ENCODE data around the gene CEMIP. TPM values are rescaled to one million over a fixed set of nuclear protein-coding genes. Genes with fewer than 3 reads are reported as not detected.

CEMIP gene
- total and polyA plus RNA-seq, 10 of the 15 experiments (the other 5 are each of a cell fraction or from before 2014, with no cell fraction given) = 0.01 to 0.44 (median 0.16) TPM; not detected in 6

- no TSS peak for BruUV-seq (replicated peaks)
- no peak for FAIRE-seq
- CTCF ChIA-PET = no interaction called here
Observed at GRCh38 chr15:80953953-80954778, 175.0 kb downstream of the CEMIP start.

More at GRCh38 chr15:80953953-80954778, 175.0 kb downstream of the CEMIP start:
- Histone ChIP-seq H2AFZ (ENCODE audit: control insufficient read depth, low read depth, low read length) (no peak overlapping the region), H3K4me2 (ENCODE audit: control insufficient read depth, insufficient read depth) (no peak overlapping the region), H3K79me2 (ENCODE audit: control insufficient read depth, insufficient read depth, low read length) (no peaks in the 10 kb centered on the region), H3K36me3 (ENCODE audit: control insufficient read depth in 2 of 2, insufficient read depth in 2 of 2, low read length in 1 of 2) (no peaks in the 10 kb centered on the region; a peak in 3 of 4 replicates), H3K27me3 (replicated peaks in 1 of 2; ENCODE audit: control insufficient read depth in 2 of 2, insufficient read depth in 2 of 2, low read length in 1 of 2) (no peaks in the 10 kb centered on the region), H3K9me3 (replicated peaks; ENCODE audit: control insufficient read depth, insufficient read depth, low read length) (no peaks in the 10 kb centered on the region), H3K4me3 (no peak overlapping the region), H4K20me1 (ENCODE audit: control insufficient read depth, insufficient read depth) (no peaks in the 10 kb centered on the region), H3K9ac (ENCODE audit: control insufficient read depth, insufficient read depth, low read length) (no peak overlapping the region), H3K4me1 (ENCODE audit: control insufficient read depth, insufficient read depth, low read length) (no peaks in the 10 kb centered on the region), H3K27ac (ENCODE audit: control insufficient read depth, insufficient read depth) (no peak overlapping the region)
- TF ChIP-seq BCL11A (IDR thresholded peaks at IDR 0.05; ENCODE audit: low read depth, low read length) (no peak), MYB (IDR thresholded peaks at IDR 0.05; ENCODE audit: borderline replicate concordance, low read depth, low read length) (no peak), PAX5 (IDR thresholded peaks at IDR 0.05; ENCODE audit: borderline replicate concordance, low read depth, low read length) (no peak), DPF2 (IDR thresholded peaks at IDR 0.05) (no peak), RB1 (IDR thresholded peaks at IDR 0.05; ENCODE audit: borderline replicate concordance) (no peak), SREBF1 (IDR thresholded peaks at IDR 0.05; ENCODE audit: low read length) (no peak), POLR2A (IDR thresholded peaks at IDR 0.05; ENCODE audit: low read depth, low read length) (no peak), LARP7 (IDR thresholded peaks at IDR 0.05) (no peak), RUNX3 (IDR thresholded peaks at IDR 0.05; ENCODE audit: low read length) (no peak), POU2F2 (IDR thresholded peaks at IDR 0.05; ENCODE audit: borderline replicate concordance, low read depth, low read length) (no peak), TCF12 (IDR thresholded peaks at IDR 0.05; ENCODE audit: low read depth, low read length) (no peak), SIX5 (IDR thresholded peaks at IDR 0.05; ENCODE audit: low read depth, low read length, severe bottlenecking) (no peak)
- no peak for DNase-seq (ENCODE audit: low read depth, low spot score)
- ChIA-PET SMC1A (ENCODE audit: uncharacterized antibody, unreplicated experiment) (no interaction called here), RAD21 (ENCODE audit: unreplicated experiment) (no interaction called here), POLR2A (no interaction called here)
- intact Hi-C loops (cut with micrococcal nuclease; ENCODE audit: unreplicated experiment) (no loop called here), in situ Hi-C loops (cut with MboI) (no loop called here)
- WGBS (ENCODE audit: insufficient coverage, insufficient replicate concordance, low lambda C conversion rate, missing lambda C conversion rate) = 96% methylated on average over 9 of the region's 9 CpGs
- ATAC-seq = no peak

Measured in GM12878 (cell line).